GM12891 (cell line): ENCODE results near the gene SRP14.

ENCODE experiments used
- POLR2A ChIP-seq: IDR thresholded peaks from 2 replicates; pipeline ENCODE4 v1.6.1; 2011; ENCODE audit warnings: low read depth, low read length, control low read depth
- POLR2AphosphoS5 ChIP-seq: IDR thresholded peaks from 2 replicates; pipeline ENCODE4 v1.6.1; 2011; ENCODE audit warnings: low read depth, low read length, control low read depth
- SPI1 ChIP-seq: IDR thresholded peaks from 2 replicates; pipeline ENCODE4 v1.6.1; 2011; ENCODE audit warnings: low read depth, low read length, control low read depth

DNA sequence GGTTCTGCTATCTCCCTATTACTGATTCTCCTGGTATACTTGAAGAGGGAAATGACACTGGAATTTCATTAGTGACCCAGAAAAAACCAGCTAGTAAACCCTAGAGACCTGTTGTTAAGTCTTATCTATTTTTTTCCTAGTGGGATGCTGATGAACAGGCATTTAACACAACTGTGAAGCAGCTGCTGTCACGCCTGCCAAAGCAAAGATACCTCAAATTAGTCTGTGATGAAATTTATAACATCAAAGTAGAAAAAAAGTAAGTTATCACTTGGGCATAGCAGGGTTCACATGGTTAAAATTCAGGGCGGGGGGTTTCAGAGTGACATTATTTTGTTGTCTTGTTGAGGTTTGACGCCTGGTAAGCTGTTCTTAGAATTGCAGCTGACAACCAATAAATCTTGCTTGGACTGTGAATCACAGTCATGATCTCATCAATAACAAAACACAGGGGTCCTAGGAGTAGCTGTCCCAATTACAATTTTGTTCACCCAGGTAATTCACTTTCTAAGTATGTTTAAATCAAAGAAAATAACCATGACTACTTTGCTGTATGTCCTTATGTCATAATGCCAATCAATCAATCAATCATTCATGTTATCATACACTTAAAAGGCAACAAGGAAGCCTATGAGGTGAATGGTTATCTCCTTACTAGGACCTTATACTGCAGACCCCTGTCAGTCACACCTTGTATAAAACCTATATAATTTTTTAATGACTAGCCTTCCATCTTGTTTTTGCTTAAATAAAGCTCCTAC lies 4.6 kb downstream of the SRP14 start:
- no peak for TF ChIP-seq POLR2A
- no peak for TF ChIP-seq POLR2AphosphoS5
- no peak for TF ChIP-seq SPI1
